Limb (tissue), 2 donors: ENCODE measurements around the gene XPNPEP2.
A peak's percentile ranks its signal among the peaks of the same experiment; 100 is the strongest.

ENCODE experiments used
- DNase-seq, 2 donors: peaks; one replicate each; pipeline ENCODE4 v3.0.0-alpha.2; 2016; ENCODE audit errors: extremely low spot score in 2 of 2

The XPNPEP2 gene

GRCh38 chrX:129793604-129794191, 54.9 kb downstream of the XPNPEP2 start:
- DNase-seq = no peak

GRCh38 chrX:129795584-129795983, 56.8 kb downstream of the XPNPEP2 start:
- no peak for DNase-seq

- no peak for DNase-seq
These were observed 58.6 kb downstream of the XPNPEP2 start for GRCh38 chrX:129797251-129797906.

- DNase-seq = no peak
These were observed 59.7 kb downstream of the XPNPEP2 start for GRCh38 chrX:129798456-129798855.

GRCh38 chrX:129798888-129799287, 60.1 kb downstream of the XPNPEP2 start:
- no peak for DNase-seq

GRCh38 chrX:129800186-129800585, 61.4 kb downstream of the XPNPEP2 start:
- no peak for DNase-seq

GRCh38 chrX:129802863-129803262, 64.1 kb downstream of the XPNPEP2 start:
- DNase-seq = peak; percentile 5 to 47

- no peak for DNase-seq
These were observed 66.0 kb downstream of the XPNPEP2 start for GRCh38 chrX:129804806-129805205.

- DNase-seq = no peak
These were observed 69.5 kb downstream of the XPNPEP2 start for GRCh38 chrX:129808158-129808828.

GRCh38 chrX:129808829-129809796, 70.3 kb downstream of the XPNPEP2 start:
- no peak for DNase-seq

GRCh38 chrX:129813662-129814368, 75.0 kb downstream of the XPNPEP2 start:
- DNase-seq = no peak

- no peak for DNase-seq
These were observed 79.3 kb downstream of the XPNPEP2 start for GRCh38 chrX:129818123-129818522.
